OCI-LY7 (cell line): ENCODE measurements around the gene SNPH. TPM values are rescaled to one million over a fixed set of nuclear protein-coding genes. Genes with fewer than 3 reads are reported as not detected.

Source experiments
- BruUV-seq: library from RNA; stranded (reverse); fragments of 400-500 nt; replicated peaks from 2 replicates; lab custom pipeline; 2021; lab: Mats Ljungman, UMichigan
- CTCF ChIA-PET: fragments of 300-600 bp; sonication (Branson Sonifier 250); formaldehyde crosslinking; loops from one replicate; lab custom pipeline; 2022; ENCODE audit warnings: antibody characterized with exemption; ENCODE audit not compliant: unreplicated experiment; lab: Charles Lee
- POLR2A ChIA-PET: fragments of 300-600 bp; sonication (Branson Sonifier 250); formaldehyde crosslinking; loops from one replicate; lab custom pipeline; 2022; ENCODE audit warnings: antibody characterized with exemption; lab: Charles Lee
- DNase-seq: peaks from one replicate; pipeline ENCODE4 v3.0.0-alpha.2; 2015; ENCODE audit warnings: low spot score
- H2AFZ ChIP-seq: fragments of 200-600 bp; sonication (generic), shearing (Covaris generic); 2 replicates; pipeline ENCODE4 v1.6.1; 2014; ENCODE audit warnings: mild to moderate bottlenecking, antibody characterized with exemption, low read length, moderate library complexity
- H3K27ac ChIP-seq: fragments of 200-600 bp; sonication (generic); 2 replicates; pipeline ENCODE4 v1.5.1; 2014; ENCODE audit warnings: mixed run types, low read depth, mild to moderate bottlenecking, moderate library complexity, low read length, inconsistent platforms; ENCODE audit not compliant: poor library complexity, severe bottlenecking
- H3K36me3 ChIP-seq: fragments of 200-600 bp; sonication (generic); 2 replicates; pipeline ENCODE4 v1.6.1; 2014; ENCODE audit warnings: mild to moderate bottlenecking, antibody characterized with exemption, low read length, moderate library complexity, mixed read lengths; ENCODE audit not compliant: insufficient read depth
- H3K4me1 ChIP-seq: fragments of 200-600 bp; sonication (generic); 2 replicates; pipeline ENCODE4 v1.5.1; 2014; ENCODE audit warnings: mild to moderate bottlenecking, low read length; ENCODE audit not compliant: insufficient read depth, poor library complexity, severe bottlenecking
- H3K4me2 ChIP-seq: fragments of 200-600 bp; sonication (generic); 2 replicates; pipeline ENCODE4 v1.6.1; 2014; ENCODE audit warnings: mild to moderate bottlenecking, low read length
- H3K4me3 ChIP-seq: fragments of 200-600 bp; sonication (generic); 2 replicates; pipeline ENCODE4 v1.5.1; 2014; ENCODE audit warnings: mild to moderate bottlenecking, low read depth, low read length; ENCODE audit not compliant: poor library complexity, severe bottlenecking
- H3K79me2 ChIP-seq: fragments of 200-600 bp; sonication (generic); 2 replicates; pipeline ENCODE4 v1.6.1; 2016; ENCODE audit warnings: low read depth, mild to moderate bottlenecking, low read length, moderate library complexity, mixed read lengths; ENCODE audit not compliant: insufficient read depth
- H3K9me2 ChIP-seq: fragments of 200-600 bp; sonication (generic); 2 replicates; pipeline ENCODE4 v1.6.1; 2016; ENCODE audit warnings: mild to moderate bottlenecking, low read length, mixed read lengths; ENCODE audit not compliant: insufficient read depth
- H3K9me3 ChIP-seq: fragments of 200-600 bp; sonication (generic); 2 replicates; pipeline ENCODE4 v1.6.1; 2014; ENCODE audit warnings: mild to moderate bottlenecking, mixed run types, low read length, mixed read lengths
- H4K20me1 ChIP-seq: fragments of 200-600 bp; sonication (generic); 2 replicates; pipeline ENCODE4 v1.6.1; 2014; ENCODE audit warnings: mild to moderate bottlenecking, antibody characterized with exemption, low read length, moderate library complexity, mixed read lengths; ENCODE audit not compliant: insufficient read depth
- CTCF ChIP-seq: fragments of 200-600 bp; sonication (generic); conservative IDR thresholded peaks from 2 replicates; pipeline ENCODE4 v1.5.1; 2014; ENCODE audit warnings: mild to moderate bottlenecking, antibody characterized with exemption, low read length, moderate library complexity, mixed read lengths
- EZH2phosphoT487 ChIP-seq: fragments of 200-600 bp; sonication (generic); IDR thresholded peaks from 2 replicates; pipeline ENCODE4 v1.6.1; 2018; ENCODE audit warnings: low read depth, borderline replicate concordance, mild to moderate bottlenecking, mixed run types, antibody characterized with exemption, low read length, moderate library complexity, mixed read lengths
- intact Hi-C: fragments of 100-400 bp; cut with micrococcal nuclease; formaldehyde crosslinking; loops from one replicate; pipeline ENCODE4 v1.10.0; 2022; ENCODE audit not compliant: unreplicated experiment
- total RNA-seq, 2 experiments: library from RNA; depleted of rRNA in 1 of 2; stranded (reverse); fragments of >200 nt in 1 of 2; shearing (Covaris generic) in 1 of 2; gene quantifications; 2 replicates each; pipeline ENCODE4 v1.2.3, GENCODE V29; 2014 to 2022

Gene SNPH
- total RNA-seq, 2 experiments from 2014 or later = not detected

- H3K4me2 ChIP-seq = no peak overlapping the region
- H3K4me1 ChIP-seq = peaks cover 7% of the 10 kb centered on the region
- ChIA-PET POLR2A (interaction anchor here (0.7 kb wide), 1 partner anchor 9 kb away, joined by 4 read pairs; no protein-coding TSS in a partner anchor), CTCF (no interaction called here)
- H4K20me1 ChIP-seq = no peaks in the 10 kb centered on the region; the same call in 1 of the 2 replicates
- H3K9me2 ChIP-seq = no peaks in the 10 kb centered on the region
- intact Hi-C loops = no loop called here
- H2AFZ ChIP-seq = no peak overlapping the region
- peak; percentile 9 for DNase-seq
- peaks cover 28% of the 10 kb centered on the region for H3K36me3 ChIP-seq
- BruUV-seq = no TSS peak
- H3K4me3 ChIP-seq = no peak overlapping the region
- no peaks in the 10 kb centered on the region for H3K9me3 ChIP-seq
- H3K27ac ChIP-seq = no peak overlapping the region
- TF ChIP-seq EZH2phosphoT487 (no peak), CTCF (0 out of 2 replicates have a peak, but pooled peaks have one; percentile 38)
- peaks cover 7% of the 10 kb centered on the region; the same call in 1 of the 2 replicates for H3K79me2 ChIP-seq
Measured at GRCh38 chr20:1334761-1335160, 68.7 kb downstream of the SNPH start.

GRCh38 chr20:1335961-1336698 lies 70.0 kb downstream of the SNPH start:
- BruUV-seq = no TSS peak
- H3K79me2 ChIP-seq = no peaks in the 10 kb centered on the region
- H2AFZ ChIP-seq = no peak overlapping the region
- no peaks in the 10 kb centered on the region for H3K9me3 ChIP-seq
- H3K9me2 ChIP-seq = no peaks in the 10 kb centered on the region
- no peak for TF ChIP-seq EZH2phosphoT487
- no peak for TF ChIP-seq CTCF
- intact Hi-C loops = no loop called here
- ChIA-PET POLR2A (no interaction called here), CTCF (no interaction called here)
- no peaks in the 10 kb centered on the region for H4K20me1 ChIP-seq
- H3K4me1 ChIP-seq = no peaks in the 10 kb centered on the region
- H3K4me3 ChIP-seq = no peak overlapping the region
- H3K4me2 ChIP-seq = no peak overlapping the region
- DNase-seq = no peak
- peaks cover 24% of the 10 kb centered on the region for H3K36me3 ChIP-seq
- no peak overlapping the region for H3K27ac ChIP-seq
